IMR-90 (cell line): ENCODE results near the gene CRNN. TPM values are rescaled to one million over a fixed set of nuclear protein-coding genes. Genes with fewer than 3 reads are reported as not detected.

Experiments used
- ATAC-seq: fragments of 200-7000 bp; cut with Tn5 transposase; 2 replicates; pipeline ENCODE4 v1.9.1; 2020; ENCODE audit warnings: low read depth, mild to moderate bottlenecking, moderate library complexity
- BruUV-seq: library from RNA; stranded (reverse); fragments of 400-500 nt; replicated peaks from 2 replicates; lab custom pipeline; 2021; lab: Mats Ljungman, UMichigan
- CTCF ChIA-PET: fragments of 300-600 bp; formaldehyde crosslinking; extraction: SDS; loops from one replicate; lab custom pipeline; 2021; ENCODE audit warnings: antibody characterized with exemption; lab: Yijun Ruan, JAX
- POLR2A ChIA-PET: fragments of 300-600 bp; sonication (Branson Sonifier 250); formaldehyde crosslinking; loops from one replicate; lab custom pipeline; 2022; ENCODE audit warnings: antibody characterized with exemption; ENCODE audit not compliant: unreplicated experiment; lab: Charles Lee
- DNase-seq: peaks from one replicate; pipeline ENCODE4 v3.0.0; 2013
- H2AFZ ChIP-seq: replicated peaks from 2 replicates; pipeline ENCODE3; 2013; ENCODE audit warnings: low read length, mild to moderate bottlenecking; ENCODE audit not compliant: poor library complexity
- H2AK5ac ChIP-seq: 2 replicates; pipeline ENCODE4 v1.6.1; 2013; ENCODE audit warnings: low read depth, low read length, inconsistent platforms
- H2AK9ac ChIP-seq: replicated peaks from 2 replicates; pipeline ENCODE3; 2013; ENCODE audit warnings: mild to moderate bottlenecking, low read depth, low read length, moderate library complexity; ENCODE audit not compliant: poor library complexity
- H2BK120ac ChIP-seq: 2 replicates; pipeline ENCODE4 v1.6.1; 2013; ENCODE audit warnings: low read depth, low read length, inconsistent platforms
- H2BK15ac ChIP-seq: 3 replicates; pipeline ENCODE4 v1.6.1; 2013; ENCODE audit warnings: low read depth, low read length, inconsistent platforms
- H2BK20ac ChIP-seq: 2 replicates; pipeline ENCODE4 v1.6.1; 2013; ENCODE audit warnings: low read depth, mild to moderate bottlenecking, inconsistent platforms, low read length, moderate library complexity
- H2BK5ac ChIP-seq: 2 replicates; pipeline ENCODE4 v1.6.1; 2013; ENCODE audit warnings: mild to moderate bottlenecking, low read depth, low read length, inconsistent platforms; ENCODE audit not compliant: poor library complexity, severe bottlenecking
- H3K14ac ChIP-seq: replicated peaks from 2 replicates; pipeline ENCODE4 v1.6.1; 2013; ENCODE audit warnings: low read depth, low read length, inconsistent platforms
- H3K18ac ChIP-seq: 2 replicates; pipeline ENCODE4 v1.6.1; 2013; ENCODE audit warnings: low read depth, low read length, control low read depth
- H3K23ac ChIP-seq: 2 replicates; pipeline ENCODE4 v1.6.1; 2013; ENCODE audit warnings: low read depth, low read length, inconsistent platforms
- H3K27ac ChIP-seq: 2 replicates; pipeline ENCODE4 v1.5.1; 2013; ENCODE audit warnings: mild to moderate bottlenecking, control low read depth, low read length; ENCODE audit not compliant: insufficient read depth
- H3K27me3 ChIP-seq: 2 replicates; pipeline ENCODE4 v1.6.1; 2013; ENCODE audit warnings: low read length; ENCODE audit not compliant: control insufficient read depth, insufficient read depth
- H3K36me3 ChIP-seq: 2 replicates; pipeline ENCODE4 v1.6.1; 2013; ENCODE audit warnings: low read length, mixed read lengths; ENCODE audit not compliant: control insufficient read depth, insufficient read depth
- H3K4ac ChIP-seq: 2 replicates; pipeline ENCODE4 v1.6.1; 2013; ENCODE audit warnings: low read depth, low read length, inconsistent platforms
- H3K4me1 ChIP-seq: 2 replicates; pipeline ENCODE4 v1.6.1; 2013; ENCODE audit warnings: low read length, mixed read lengths; ENCODE audit not compliant: control insufficient read depth, insufficient read depth
- H3K4me2 ChIP-seq: 2 replicates; pipeline ENCODE4 v1.6.1; 2013; ENCODE audit warnings: low read depth, mild to moderate bottlenecking, control low read depth, low read length, moderate library complexity
- H3K4me3 ChIP-seq: 2 replicates; pipeline ENCODE4 v1.5.1; 2013; ENCODE audit warnings: low read depth, mild to moderate bottlenecking, control low read depth, low read length, moderate library complexity; ENCODE audit not compliant: insufficient read depth
- H3K56ac ChIP-seq: 2 replicates; pipeline ENCODE4 v1.6.1; 2013; ENCODE audit warnings: low read length, inconsistent platforms; ENCODE audit not compliant: insufficient read depth; ENCODE audit errors: extremely low read depth
- H3K79me1 ChIP-seq, 2 experiments: 2 replicates each; pipeline ENCODE4 v1.6.1; 2013; ENCODE audit warnings: low read length in 2 of 2, inconsistent platforms in 1 of 2, low read depth in 1 of 2
- H3K9ac ChIP-seq: 2 replicates; pipeline ENCODE4 v1.6.1; 2013; ENCODE audit warnings: low read depth, low read length, control low read depth
- H3K9me1 ChIP-seq: 2 replicates; pipeline ENCODE4 v1.6.1; 2013; ENCODE audit warnings: low read length, inconsistent platforms; ENCODE audit not compliant: insufficient read depth
- H3K9me3 ChIP-seq: 2 replicates; pipeline ENCODE4 v1.6.1; 2013; ENCODE audit warnings: low read length; ENCODE audit not compliant: control insufficient read depth, insufficient read depth
- H4K20me1 ChIP-seq: 2 replicates; pipeline ENCODE4 v1.6.1; 2013; ENCODE audit warnings: low read length, inconsistent platforms; ENCODE audit not compliant: insufficient read depth
- H4K5ac ChIP-seq: 2 replicates; pipeline ENCODE4 v1.6.1; 2013; ENCODE audit warnings: mild to moderate bottlenecking, low read depth, low read length, control low read depth
- H4K8ac ChIP-seq, 2 experiments: 2 replicates each; pipeline ENCODE4 v1.6.1; 2013; ENCODE audit warnings: low read depth in 2 of 2, low read length in 2 of 2, control low read depth in 1 of 2, inconsistent platforms in 1 of 2
- H4K91ac ChIP-seq: 2 replicates; pipeline ENCODE4 v1.6.1; 2013; ENCODE audit warnings: low read depth, low read length, inconsistent platforms; ENCODE audit not compliant: insufficient read depth
- BHLHE40 ChIP-seq: fragments of 150-350 bp; IDR thresholded peaks from 2 replicates; pipeline ENCODE4 v1.6.1; 2016; ENCODE audit warnings: mild to moderate bottlenecking, low read depth, low read length
- CEBPB ChIP-seq: IDR thresholded peaks from 2 replicates; pipeline ENCODE4 v1.6.1; 2012; ENCODE audit warnings: low read depth, low read length, improper control_type of control experiment
- CHD1 ChIP-seq: IDR thresholded peaks from 2 replicates; pipeline ENCODE4 v1.6.1; 2012; ENCODE audit warnings: low read depth, low read length, improper control_type of control experiment
- CTCF ChIP-seq: conservative IDR thresholded peaks from 2 replicates; pipeline ENCODE4 v1.5.1; 2012; ENCODE audit warnings: mild to moderate bottlenecking, low read depth, low read length, improper control_type of control experiment
- ELK1 ChIP-seq: fragments of 150-350 bp; IDR thresholded peaks from 2 replicates; pipeline ENCODE4 v1.6.1; 2016; ENCODE audit warnings: low read depth, mild to moderate bottlenecking, low read length, moderate library complexity, borderline replicate concordance
- FOS ChIP-seq: fragments of 150-350 bp; IDR thresholded peaks from 2 replicates; pipeline ENCODE4 v1.6.1; 2016; ENCODE audit warnings: low read depth, low read length
- MAFK ChIP-seq: IDR thresholded peaks from 2 replicates; pipeline ENCODE4 v1.6.1; 2012; ENCODE audit warnings: low read depth, low read length, improper control_type of control experiment
- MAZ ChIP-seq: IDR thresholded peaks from 2 replicates; pipeline ENCODE4 v1.6.1; 2012; ENCODE audit warnings: low read depth, mild to moderate bottlenecking, low read length, improper control_type of control experiment, moderate library complexity, borderline replicate concordance
- MXI1 ChIP-seq: IDR thresholded peaks from 2 replicates; pipeline ENCODE4 v1.6.1; 2012; ENCODE audit warnings: low read depth, mild to moderate bottlenecking, low read length, moderate library complexity, borderline replicate concordance
- NFE2L2 ChIP-seq: fragments of 150-350 bp; IDR thresholded peaks from 2 replicates; pipeline ENCODE4 v1.6.1; 2016; ENCODE audit warnings: low read depth, mild to moderate bottlenecking, low read length
- POLR2A ChIP-seq: IDR thresholded peaks from 2 replicates; pipeline ENCODE4 v1.6.1; 2012; ENCODE audit warnings: mild to moderate bottlenecking, low read depth, low read length
- RAD21 ChIP-seq: IDR thresholded peaks from 2 replicates; pipeline ENCODE4 v1.6.1; 2012; ENCODE audit warnings: low read length, improper control_type of control experiment
- RCOR1 ChIP-seq: IDR thresholded peaks from 2 replicates; pipeline ENCODE4 v1.6.1; 2012; ENCODE audit warnings: mild to moderate bottlenecking, low read length, improper control_type of control experiment; ENCODE audit not compliant: insufficient replicate concordance
- RFX5 ChIP-seq: IDR thresholded peaks from 2 replicates; pipeline ENCODE4 v1.8.0; 2012; ENCODE audit warnings: low read depth, mild to moderate bottlenecking, low read length, moderate library complexity
- SMC3 ChIP-seq: fragments of 150-350 bp; IDR thresholded peaks from 2 replicates; pipeline ENCODE4 v1.6.1; 2016; ENCODE audit warnings: low read depth, mild to moderate bottlenecking, antibody characterized with exemption, low read length, moderate library complexity
- USF2 ChIP-seq: fragments of 150-350 bp; IDR thresholded peaks from 2 replicates; pipeline ENCODE4 v1.6.1; 2017; ENCODE audit warnings: mild to moderate bottlenecking, antibody characterized with exemption, low read length, low read depth
- WGBS, 2 experiments: methylation state at CpG; one replicate each; pipeline versions ENCODE4 v1.1.5 to v1.1.7; 2013; ENCODE audit warnings: missing lambda C conversion rate in 2 of 2; ENCODE audit not compliant: insufficient read length in 1 of 2; ENCODE audit errors: extremely low coverage in 2 of 2; 5-methylcytosine and 5-hydroxymethylcytosine counted together
- dilution Hi-C: fragments of 300-500 bp; cut with HindIII; formaldehyde crosslinking; loops from one replicate; pipeline ENCODE4 v1.14.3; 2018; ENCODE audit warnings: low sequenced_read_pairs; ENCODE audit not compliant: unreplicated experiment
- in situ Hi-C: fragments of 300-500 bp; cut with MboI; formaldehyde crosslinking; loops from 3 replicates; pipeline ENCODE4 v1.14.3; 2019; ENCODE audit warnings: low sequenced_read_pairs, inconsistent platforms, mixed read lengths
- intact Hi-C: fragments of 100-400 bp; cut with micrococcal nuclease; formaldehyde crosslinking; loops from 2 replicates; pipeline ENCODE4 v1.10.0; 2022
- polyA plus RNA-seq, 3 experiments: library from polyadenylated mRNA; depleted of rRNA; stranded (reverse); fragments of >200 nt; gene quantifications; 2 replicates each; pipeline ENCODE4 v1.2.3, GENCODE V29; 2012; ENCODE audit warnings: low replicate concordance in 1 of 3
- total RNA-seq: library from RNA; depleted of rRNA; stranded (reverse); fragments of >200 nt; gene quantifications from 2 replicates; pipeline ENCODE4 v1.2.3, GENCODE V29; 2012

CRNN gene
- total and polyA plus RNA-seq, 2 of the 4 experiments (the other 2 are of a cell fraction): not detected

- Histone ChIP-seq H4K91ac (no peak overlapping the region), H2BK15ac (no peak overlapping the region), H3K9me3 (no peaks in the 10 kb centered on the region), H3K14ac (no peak overlapping the region), H2BK20ac (no peak overlapping the region), H3K4me2 (no peak overlapping the region), H3K23ac (no peak overlapping the region), H3K27ac (no peak overlapping the region), H3K4me3 (no peak overlapping the region), H3K27me3 (no peaks in the 10 kb centered on the region), H3K56ac (no peak overlapping the region), H3K79me1 (no peaks in the 10 kb centered on the region), H2AK9ac (no peak overlapping the region), H2BK120ac (no peak overlapping the region), H2AFZ (no peak overlapping the region), H3K9me1 (no peaks in the 10 kb centered on the region), H3K4ac (no peak overlapping the region), H3K36me3 (no peaks in the 10 kb centered on the region), H2BK5ac (no peak overlapping the region), H2AK5ac (no peak overlapping the region), H3K18ac (no peak overlapping the region), H3K4me1 (no peaks in the 10 kb centered on the region), H3K9ac (no peak overlapping the region), H4K5ac (no peak overlapping the region), H4K8ac (no peak overlapping the region), H4K20me1 (no peaks in the 10 kb centered on the region)
- TF ChIP-seq RFX5: peak; percentile 51; the same call in 1 of the 2 replicates
- no peak for TF ChIP-seq FOS
- TF ChIP-seq NFE2L2: no peak
- no peak for TF ChIP-seq RAD21
- no peak for TF ChIP-seq BHLHE40
- no peak for TF ChIP-seq CHD1
- peak; percentile 45; the same call in 1 of the 2 replicates for TF ChIP-seq CEBPB
- no peak for TF ChIP-seq USF2
- TF ChIP-seq RCOR1: no peak
- TF ChIP-seq POLR2A: no peak
- TF ChIP-seq MXI1: no peak
- peak; percentile 58 for TF ChIP-seq CTCF
- no peak for TF ChIP-seq MAFK
- no peak for TF ChIP-seq MAZ
- peak; percentile 19; the same call in 1 of the 2 replicates for TF ChIP-seq SMC3
- TF ChIP-seq ELK1: no peak
- ChIA-PET POLR2A (no interaction called here), CTCF (no interaction called here)
- BruUV-seq: no TSS peak
- in situ Hi-C loops: no loop called here
- dilution Hi-C loops: no loop called here
- intact Hi-C loops: loop anchor here (2.0 kb wide), 1 partner anchor 319 kb away; no protein-coding TSS in a partner anchor
- whole genome bisulfite sequencing, 2 experiments: no CpG with 5 or more reads among the region's 6 CpGs
- peak; percentile 41; the same call in 1 of the 2 replicates for ATAC-seq
- peak; percentile 38 for DNase-seq
Measured at GRCh38 chr1:152461544-152461943, 47.5 kb upstream of the CRNN start.
